Thoracic aorta (tissue), 2 donors: ENCODE data around the gene AHNAK. TPM values are rescaled to one million over a fixed set of nuclear protein-coding genes. Genes with fewer than 3 reads are reported as not detected.

Source experiments
- ATAC-seq: fragments of 150-250 bp; one replicate; pipeline ENCODE4 v1.8.0; 2017; ENCODE audit warnings: low read depth; ENCODE audit not compliant: insufficient number of reproducible peaks, low FRiP score
- DNase-seq: peaks from one replicate; pipeline ENCODE4 v3.0.0-alpha.2; 2020; ENCODE audit warnings: low spot score
- H3K27ac ChIP-seq, 2 donors: fragments of 200-600 bp; sonication (generic); 1 replicate in 1 of 2; 2 replicates in 1 of 2; pipeline ENCODE4 v1.5.1; 2016; ENCODE audit warnings: mild to moderate bottlenecking in 2 of 2, moderate library complexity in 2 of 2
- H3K27me3 ChIP-seq: fragments of 200-600 bp; sonication (generic); replicated peaks from 2 replicates; pipeline ENCODE4 v1.6.0; 2016; ENCODE audit warnings: mild to moderate bottlenecking; ENCODE audit not compliant: insufficient read depth
- H3K36me3 ChIP-seq: fragments of 200-600 bp; sonication (generic); one replicate; pipeline ENCODE4 v1.5.1; 2016
- H3K4me1 ChIP-seq, 2 donors: fragments of 200-600 bp; sonication (generic); 1 replicate in 1 of 2; 2 replicates in 1 of 2; pipeline versions ENCODE4 v1.5.1 to v1.6.0; 2016; ENCODE audit warnings: low read depth in 2 of 2, mild to moderate bottlenecking in 1 of 2; ENCODE audit not compliant: control insufficient read depth in 1 of 2
- H3K4me3 ChIP-seq: fragments of 200-600 bp; sonication (generic); 2 replicates; pipeline ENCODE4 v1.5.1; 2016; ENCODE audit warnings: mild to moderate bottlenecking
- H3K9me3 ChIP-seq: fragments of 200-600 bp; sonication (generic); 2 replicates; pipeline ENCODE4 v1.5.1; 2016
- total RNA-seq, 2 donors: library from RNA; depleted of rRNA; stranded (reverse); fragments of >200 nt; gene quantifications; one replicate each; pipeline versions ENCODE4 v1.1.0 to v1.2.3, GENCODE V29; 2016
- TF ChIP-seq, protein P1 (sequence below): fragments of 200-600 bp; sonication (generic); IDR thresholded peaks from one replicate; pipeline ENCODE4 v1.5.1; 2019; ENCODE audit warnings: antibody characterized with exemption

The AHNAK gene
- total RNA-seq, 2 donors from 2014 or later: 1,009 to 1,046 TPM

DNA sequence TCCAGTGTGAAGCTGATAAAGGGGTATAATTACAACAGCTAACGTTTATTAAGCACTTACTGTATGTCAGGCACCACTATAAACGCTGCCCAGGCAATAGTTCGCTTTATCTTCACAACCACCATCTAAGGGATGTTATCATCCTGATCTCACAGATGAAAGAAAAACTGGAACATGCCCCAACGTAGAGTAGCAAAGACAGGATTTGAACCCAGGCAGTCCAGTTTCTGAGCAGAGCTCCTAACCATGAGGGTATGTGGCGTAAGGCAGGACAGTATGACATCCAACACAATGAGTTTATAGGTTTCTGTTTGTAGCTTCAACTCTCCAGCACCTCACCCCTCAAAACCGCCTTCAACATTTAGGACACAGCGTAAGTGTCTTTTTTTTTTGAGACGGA lies 59.5 kb downstream of the AHNAK start:
- Histone ChIP-seq H3K4me3 (no peak overlapping the region), H3K36me3 (no peaks in the 10 kb centered on the region), H3K4me1 (no peaks in the 10 kb centered on the region), H3K27me3 (no peaks in the 10 kb centered on the region), H3K9me3 (no peaks in the 10 kb centered on the region), H3K27ac (no peak overlapping the region)
- TF ChIP-seq, protein P1, sequence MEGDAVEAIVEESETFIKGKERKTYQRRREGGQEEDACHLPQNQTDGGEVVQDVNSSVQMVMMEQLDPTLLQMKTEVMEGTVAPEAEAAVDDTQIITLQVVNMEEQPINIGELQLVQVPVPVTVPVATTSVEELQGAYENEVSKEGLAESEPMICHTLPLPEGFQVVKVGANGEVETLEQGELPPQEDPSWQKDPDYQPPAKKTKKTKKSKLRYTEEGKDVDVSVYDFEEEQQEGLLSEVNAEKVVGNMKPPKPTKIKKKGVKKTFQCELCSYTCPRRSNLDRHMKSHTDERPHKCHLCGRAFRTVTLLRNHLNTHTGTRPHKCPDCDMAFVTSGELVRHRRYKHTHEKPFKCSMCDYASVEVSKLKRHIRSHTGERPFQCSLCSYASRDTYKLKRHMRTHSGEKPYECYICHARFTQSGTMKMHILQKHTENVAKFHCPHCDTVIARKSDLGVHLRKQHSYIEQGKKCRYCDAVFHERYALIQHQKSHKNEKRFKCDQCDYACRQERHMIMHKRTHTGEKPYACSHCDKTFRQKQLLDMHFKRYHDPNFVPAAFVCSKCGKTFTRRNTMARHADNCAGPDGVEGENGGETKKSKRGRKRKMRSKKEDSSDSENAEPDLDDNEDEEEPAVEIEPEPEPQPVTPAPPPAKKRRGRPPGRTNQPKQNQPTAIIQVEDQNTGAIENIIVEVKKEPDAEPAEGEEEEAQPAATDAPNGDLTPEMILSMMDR: no peak
- no peak for ATAC-seq
- no peak for DNase-seq

DNA sequence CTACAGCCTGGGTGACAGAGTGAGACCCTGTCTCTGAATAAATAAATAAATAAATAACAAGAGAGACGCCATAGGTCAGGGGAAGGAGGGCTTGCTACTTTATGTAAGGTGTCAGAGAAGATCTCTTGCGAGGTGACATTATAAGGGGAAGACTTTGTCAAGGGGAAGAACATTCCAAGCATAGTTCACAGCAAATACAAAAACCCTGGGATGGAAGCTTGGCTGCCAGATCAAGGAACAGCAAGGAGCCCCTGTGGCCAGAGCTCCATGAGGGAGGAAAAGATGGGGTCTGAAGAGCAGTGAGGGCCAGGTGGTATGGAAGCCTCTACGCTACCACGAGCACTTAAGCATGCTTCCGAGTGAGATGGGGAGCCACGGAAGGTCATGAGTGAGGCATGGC lies 62.3 kb downstream of the AHNAK start:
- no peak for DNase-seq
- Histone ChIP-seq H3K9me3 (no peaks in the 10 kb centered on the region), H3K4me3 (no peak overlapping the region), H3K27me3 (no peaks in the 10 kb centered on the region), H3K4me1 (peaks cover 11 to 18% of the 10 kb centered on the region in 2 donors), H3K36me3 (no peaks in the 10 kb centered on the region), H3K27ac (no peak overlapping the region)
- TF ChIP-seq, protein P1: no peak
- no peak for ATAC-seq

DNA sequence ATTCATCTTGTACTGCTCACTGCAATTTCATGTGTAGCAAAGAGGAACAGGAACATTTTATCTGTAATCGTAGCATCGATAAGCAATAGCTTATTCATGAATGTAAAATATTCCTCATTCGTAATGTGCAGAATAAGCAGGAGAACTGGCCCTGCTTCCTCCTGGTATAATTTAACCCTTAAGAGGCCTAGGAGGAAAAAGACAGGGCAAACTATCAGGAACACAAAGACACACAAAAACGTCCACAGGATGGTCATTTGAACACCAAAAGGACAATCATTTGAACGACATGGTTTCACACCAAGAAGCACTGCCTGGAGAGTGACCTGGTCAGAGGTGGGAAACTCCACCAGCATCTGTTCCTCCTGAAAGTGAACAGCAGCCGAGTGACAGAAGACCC lies 63.9 kb downstream of the AHNAK start:
- Histone ChIP-seq H3K4me3 (no peak overlapping the region), H3K27ac (no peak overlapping the region), H3K4me1 (peaks cover 11 to 21% of the 10 kb centered on the region in 2 donors), H3K27me3 (no peaks in the 10 kb centered on the region), H3K36me3 (no peaks in the 10 kb centered on the region), H3K9me3 (no peaks in the 10 kb centered on the region)
- no peak for ATAC-seq
- TF ChIP-seq, protein P1: no peak
- DNase-seq: no peak

DNA sequence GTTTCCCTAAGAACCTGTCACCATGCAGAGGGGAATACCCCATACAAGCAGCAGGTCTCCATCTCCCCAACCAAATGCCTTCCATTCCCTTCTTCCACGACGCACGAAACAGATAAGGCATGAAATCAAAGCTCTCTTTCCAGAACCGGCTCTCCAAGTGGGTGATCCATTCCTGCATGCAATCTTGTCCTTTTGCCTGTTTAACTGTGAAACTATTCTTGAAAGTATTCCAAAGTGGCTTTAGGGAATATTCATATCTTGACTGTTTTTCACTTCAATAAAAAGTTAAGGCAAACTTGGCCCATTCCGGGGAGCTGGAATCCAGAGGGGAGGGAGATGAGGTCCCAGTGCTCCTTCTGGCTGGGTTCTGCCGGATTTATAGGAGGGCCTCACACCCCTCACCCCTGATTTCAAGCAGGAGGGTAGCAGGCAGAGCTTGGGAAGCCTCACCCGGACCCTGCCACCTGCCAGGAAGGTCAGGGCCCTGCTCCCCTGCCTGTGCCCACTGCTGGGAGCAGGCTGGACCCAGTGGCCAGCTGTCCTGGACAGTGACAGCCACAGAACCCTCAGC lies 66.9 kb downstream of the AHNAK start:
- Histone ChIP-seq H3K4me3 (no peak overlapping the region), H3K27me3 (no peaks in the 10 kb centered on the region), H3K27ac (peak overlapping the region; percentile 2 to 73), H3K9me3 (no peaks in the 10 kb centered on the region), H3K4me1 (peaks cover 11 to 21% of the 10 kb centered on the region in 2 donors), H3K36me3 (no peaks in the 10 kb centered on the region)
- no peak for DNase-seq
- ATAC-seq: no peak
- TF ChIP-seq, protein P1: no peak

DNA sequence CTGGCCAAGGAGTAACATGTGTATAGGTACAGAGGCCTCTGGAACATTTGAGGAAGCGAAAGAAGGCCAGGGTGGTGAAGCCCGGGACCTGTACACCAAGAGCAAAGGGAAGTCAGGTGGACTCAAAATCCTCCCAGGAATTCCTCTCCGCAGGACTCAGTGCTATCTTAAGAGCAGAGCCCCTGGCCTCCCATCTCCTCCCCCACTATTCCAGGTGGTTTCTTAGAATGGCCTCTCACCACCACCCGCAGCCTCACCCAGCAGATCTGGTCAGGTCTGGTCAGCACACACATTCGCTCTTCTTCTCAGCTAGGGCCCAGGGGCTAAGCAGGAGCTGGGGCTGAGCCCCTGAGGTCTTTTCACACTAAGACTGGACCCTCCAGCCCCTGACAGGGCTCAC lies 68.7 kb downstream of the AHNAK start:
- no peak for ATAC-seq

More for the DNA sequence above, 68.7 kb downstream of the AHNAK start:
- no peak for DNase-seq
- TF ChIP-seq, protein P1: no peak
- no peaks in the 10 kb centered on the region for H3K27me3 ChIP-seq
- H3K9me3 ChIP-seq: no peaks in the 10 kb centered on the region
- no peaks in the 10 kb centered on the region for H3K36me3 ChIP-seq
- no peak overlapping the region for H3K4me3 ChIP-seq
- peaks cover 11 to 21% of the 10 kb centered on the region in 2 donors for H3K4me1 ChIP-seq
- no peak overlapping the region for H3K27ac ChIP-seq
